GM19467 (cell line): ENCODE data around the gene MED14.
"Not testable (repeated sequence)": the region's sequence is repeated elsewhere in the genome, so short reads cannot be mapped to it uniquely, and the experiment has no call there.

Source experiments
- ATAC-seq: cut with Tn5 transposase; IDR thresholded peaks from one replicate; pipeline ENCODE4 v1.9.1; 2021; ENCODE audit warnings: mild to moderate bottlenecking, moderate library complexity; ENCODE audit not compliant: unreplicated experiment

The MED14 gene

GRCh38 chrX:40735325-40736169 is at the start of gene MED14:
MED14 (minus strand) TSS chrX:40735542; CDS start chrX:40735412, 130 bp downstream.
- ATAC-seq, result peak; percentile 92

- ATAC-seq, result no peak
Observed at GRCh38 chrX:40784516-40785151, 49.3 kb upstream of the MED14 start.

GRCh38 chrX:40782644-40783259 is 47.4 kb upstream of the MED14 start:
- not testable (repeated sequence) for ATAC-seq

GRCh38 chrX:40780951-40781350 is 45.6 kb upstream of the MED14 start:
- ATAC-seq, result no peak

GRCh38 chrX:40780082-40780481 is 44.7 kb upstream of the MED14 start:
- ATAC-seq, result no peak

- ATAC-seq, result no peak
Observed at GRCh38 chrX:40778861-40779575, 43.7 kb upstream of the MED14 start.

- ATAC-seq, result no peak
Observed at GRCh38 chrX:40773809-40774208, 38.5 kb upstream of the MED14 start.

GRCh38 chrX:40773188-40773587 is 37.8 kb upstream of the MED14 start:
- ATAC-seq, result no peak

- ATAC-seq, result no peak
Observed at GRCh38 chrX:40772290-40772689, 36.9 kb upstream of the MED14 start.

- no peak for ATAC-seq
Observed at GRCh38 chrX:40761762-40762161, 26.4 kb upstream of the MED14 start.

- no peak for ATAC-seq
Observed at GRCh38 chrX:40759374-40759773, 24.0 kb upstream of the MED14 start.

GRCh38 chrX:40757058-40757457 is 21.7 kb upstream of the MED14 start:
- no peak for ATAC-seq

GRCh38 chrX:40755291-40756249 is 20.2 kb upstream of the MED14 start:
- ATAC-seq, result no peak

GRCh38 chrX:40749681-40750494 is 14.5 kb upstream of the MED14 start:
- peak; percentile 70 for ATAC-seq

GRCh38 chrX:40748977-40749376 is 13.6 kb upstream of the MED14 start:
- ATAC-seq, result no peak

GRCh38 chrX:40746521-40746920 is 11.2 kb upstream of the MED14 start:
- ATAC-seq, result no peak

GRCh38 chrX:40736170-40736505 is 796 bp upstream of the MED14 start:
- ATAC-seq, result no peak

- ATAC-seq, result no peak
Observed at GRCh38 chrX:40734971-40735324, 394 bp downstream of the MED14 start.

- no peak for ATAC-seq
Observed at GRCh38 chrX:40733706-40734105, 1.6 kb downstream of the MED14 start.
